ENCODE measurements around the gene IL33. TPM values are rescaled to one million over a fixed set of nuclear protein-coding genes. Genes with fewer than 3 reads are reported as not detected.

IL33 gene, protein sequence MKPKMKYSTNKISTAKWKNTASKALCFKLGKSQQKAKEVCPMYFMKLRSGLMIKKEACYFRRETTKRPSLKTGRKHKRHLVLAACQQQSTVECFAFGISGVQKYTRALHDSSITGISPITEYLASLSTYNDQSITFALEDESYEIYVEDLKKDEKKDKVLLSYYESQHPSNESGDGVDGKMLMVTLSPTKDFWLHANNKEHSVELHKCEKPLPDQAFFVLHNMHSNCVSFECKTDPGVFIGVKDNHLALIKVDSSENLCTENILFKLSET
- total RNA-seq = 17.5 TPM

GRCh38 chr9:6215562-6215961 is at the start of gene IL33:
IL33 (plus strand) TSS chr9:6215807; CDS start chr9:6241695, 25,888 bp downstream.

Other genes with a start within 250 kb of the IL33 start
- 87.7 TPM for gene RANBP6, start 200.2 kb upstream of the IL33 start, total RNA-seq
- not detected for gene TPD52L3, start 112.6 kb downstream of the IL33 start, total RNA-seq
- gene UHRF2, start 197.4 kb downstream of the IL33 start, total RNA-seq = 61.1 TPM